ENCODE data around the gene C1QTNF4.
A peak's percentile ranks its signal among the peaks of the same experiment; 100 is the strongest.

C1QTNF4 gene

DNA sequence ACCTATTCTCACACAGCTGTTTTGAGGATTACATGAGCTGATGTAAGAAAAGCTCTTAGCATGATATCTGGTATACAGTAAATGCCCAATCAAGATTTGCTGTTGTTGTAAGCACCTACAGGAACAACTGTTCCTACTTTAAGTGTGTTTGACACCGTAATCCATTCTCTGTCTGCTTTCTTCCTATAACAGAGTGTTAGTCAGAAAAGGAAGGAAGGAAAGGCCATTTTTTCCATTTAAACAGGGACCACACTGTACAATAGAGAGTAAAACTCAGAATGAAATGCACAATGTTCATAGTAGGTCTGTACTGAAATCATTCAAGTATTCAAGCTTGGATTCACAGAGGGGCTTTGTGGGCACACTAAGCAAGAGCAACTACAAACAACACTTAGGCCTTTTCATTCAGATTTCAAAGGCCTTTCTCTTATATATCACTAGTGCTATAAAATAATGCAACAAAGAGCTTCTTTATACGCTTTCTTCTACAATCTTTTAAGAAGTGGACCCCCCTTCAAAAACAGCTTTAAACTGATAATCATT is 26.7 kb upstream of the C1QTNF4 start:
- no peak overlapping the region for H2AFZ ChIP-seq (ENCODE audit: low read length)
- no peak overlapping the region for H3K9ac ChIP-seq (ENCODE audit: low read length)
- H3K27me3 ChIP-seq (ENCODE audit: insufficient read depth, low read length): no peaks in the 10 kb centered on the region
- no peak for TF ChIP-seq EZH2 (IDR thresholded peaks at IDR 0.05; ENCODE audit: borderline replicate concordance, low read length)
- TF ChIP-seq, protein P1, sequence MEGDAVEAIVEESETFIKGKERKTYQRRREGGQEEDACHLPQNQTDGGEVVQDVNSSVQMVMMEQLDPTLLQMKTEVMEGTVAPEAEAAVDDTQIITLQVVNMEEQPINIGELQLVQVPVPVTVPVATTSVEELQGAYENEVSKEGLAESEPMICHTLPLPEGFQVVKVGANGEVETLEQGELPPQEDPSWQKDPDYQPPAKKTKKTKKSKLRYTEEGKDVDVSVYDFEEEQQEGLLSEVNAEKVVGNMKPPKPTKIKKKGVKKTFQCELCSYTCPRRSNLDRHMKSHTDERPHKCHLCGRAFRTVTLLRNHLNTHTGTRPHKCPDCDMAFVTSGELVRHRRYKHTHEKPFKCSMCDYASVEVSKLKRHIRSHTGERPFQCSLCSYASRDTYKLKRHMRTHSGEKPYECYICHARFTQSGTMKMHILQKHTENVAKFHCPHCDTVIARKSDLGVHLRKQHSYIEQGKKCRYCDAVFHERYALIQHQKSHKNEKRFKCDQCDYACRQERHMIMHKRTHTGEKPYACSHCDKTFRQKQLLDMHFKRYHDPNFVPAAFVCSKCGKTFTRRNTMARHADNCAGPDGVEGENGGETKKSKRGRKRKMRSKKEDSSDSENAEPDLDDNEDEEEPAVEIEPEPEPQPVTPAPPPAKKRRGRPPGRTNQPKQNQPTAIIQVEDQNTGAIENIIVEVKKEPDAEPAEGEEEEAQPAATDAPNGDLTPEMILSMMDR (IDR thresholded peaks at IDR 0.05; ENCODE audit: low read length): no peak
- H3K79me2 ChIP-seq (ENCODE audit: insufficient read depth, low read length): no peaks in the 10 kb centered on the region
- H4K20me1 ChIP-seq (ENCODE audit: insufficient read depth, low read length): no peaks in the 10 kb centered on the region
- no peak overlapping the region for H3K4me3 ChIP-seq (ENCODE audit: low read depth, low read length, poor library complexity, severe bottlenecking)
- H3K9me2 ChIP-seq (ENCODE audit: low read depth, low read length): no peaks in the 10 kb centered on the region
- H3K4me2 ChIP-seq (ENCODE audit: low read length): no peak overlapping the region
- H3K36me3 ChIP-seq (ENCODE audit: insufficient read depth, low read length): peaks cover 72% of the 10 kb centered on the region
- H3K4me1 ChIP-seq (ENCODE audit: insufficient read depth, low read length, severe bottlenecking): no peaks in the 10 kb centered on the region
- H3F3A ChIP-seq (ENCODE audit: insufficient read depth, low read length): no peaks in the 10 kb centered on the region
- H3K9me3 ChIP-seq (ENCODE audit: low read length): no peaks in the 10 kb centered on the region
- no peak overlapping the region for H3K27ac ChIP-seq (ENCODE audit: low read depth, low read length, poor library complexity, severe bottlenecking)

DNA sequence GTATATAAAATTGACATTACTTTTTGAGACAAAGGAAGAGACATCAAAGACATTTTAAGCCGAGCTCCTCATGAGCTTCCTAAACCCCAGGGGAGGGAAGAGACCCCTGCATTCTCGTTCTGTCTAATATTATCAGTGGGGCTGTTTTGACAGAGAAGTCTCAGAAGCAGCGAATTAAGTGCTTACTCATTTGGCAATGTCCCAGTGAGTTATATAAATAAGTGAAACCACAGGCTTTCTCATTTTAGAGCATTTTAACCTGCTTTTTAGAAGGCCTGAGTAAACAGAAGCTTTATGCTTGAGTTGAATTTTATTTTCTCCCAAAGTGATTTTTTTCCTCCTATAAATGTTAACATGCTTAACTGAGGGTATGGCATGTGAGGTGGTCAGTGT is 23.2 kb upstream of the C1QTNF4 start:
- no peak overlapping the region for H2AFZ ChIP-seq (ENCODE audit: low read length)
- no peaks in the 10 kb centered on the region for H4K20me1 ChIP-seq (ENCODE audit: insufficient read depth, low read length)
- H3K79me2 ChIP-seq (ENCODE audit: insufficient read depth, low read length): no peaks in the 10 kb centered on the region
- no peaks in the 10 kb centered on the region for H3K9me2 ChIP-seq (ENCODE audit: low read depth, low read length)
- H3F3A ChIP-seq (ENCODE audit: insufficient read depth, low read length): no peaks in the 10 kb centered on the region
- no peak overlapping the region for H3K9ac ChIP-seq (ENCODE audit: low read length)
- H3K36me3 ChIP-seq (ENCODE audit: insufficient read depth, low read length): peaks cover 42% of the 10 kb centered on the region
- TF ChIP-seq, protein P1 (IDR thresholded peaks at IDR 0.05; ENCODE audit: low read length): no peak
- TF ChIP-seq EZH2 (IDR thresholded peaks at IDR 0.05; ENCODE audit: borderline replicate concordance, low read length): no peak
- H3K27me3 ChIP-seq (ENCODE audit: insufficient read depth, low read length): no peaks in the 10 kb centered on the region
- H3K4me3 ChIP-seq (ENCODE audit: low read depth, low read length, poor library complexity, severe bottlenecking): no peak overlapping the region
- no peaks in the 10 kb centered on the region for H3K9me3 ChIP-seq (ENCODE audit: low read length)
- no peak overlapping the region for H3K27ac ChIP-seq (ENCODE audit: low read depth, low read length, poor library complexity, severe bottlenecking)
- no peak overlapping the region for H3K4me2 ChIP-seq (ENCODE audit: low read length)
- H3K4me1 ChIP-seq (ENCODE audit: insufficient read depth, low read length, severe bottlenecking): no peaks in the 10 kb centered on the region

DNA sequence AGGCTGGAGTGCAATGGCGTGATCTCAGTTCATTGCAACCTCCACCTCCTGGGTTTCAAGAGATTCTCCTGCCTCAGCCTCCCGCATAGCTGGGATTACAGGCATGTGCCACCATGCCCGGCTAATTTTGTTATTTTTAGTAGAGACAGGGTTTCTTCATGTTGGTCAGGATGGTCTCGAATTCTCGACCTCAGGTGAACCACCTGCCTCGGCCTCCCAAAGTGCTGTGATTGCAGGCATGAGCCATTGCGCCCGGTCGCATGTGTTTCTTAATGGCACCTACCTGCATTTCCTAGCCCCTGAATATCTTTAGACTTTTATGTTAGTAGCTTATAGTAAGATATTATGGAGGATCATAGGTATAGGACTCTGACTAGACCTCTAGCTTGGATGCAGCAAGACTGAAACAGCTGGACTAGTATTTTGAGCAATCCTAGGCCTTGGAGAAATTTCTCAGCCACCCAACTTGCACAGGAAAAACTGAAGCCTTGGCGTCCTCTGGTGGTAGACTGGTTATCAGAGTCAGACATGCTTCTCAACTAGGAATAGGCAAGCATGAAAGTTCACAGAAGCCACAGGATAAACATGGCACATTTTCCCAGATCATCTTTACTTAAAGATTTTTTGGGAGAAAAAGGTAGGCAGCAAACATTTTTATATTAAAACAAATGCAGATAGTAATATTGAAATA is 22.7 kb upstream of the C1QTNF4 start:
- Histone ChIP-seq H3K4me1 (ENCODE audit: insufficient read depth, low read length, severe bottlenecking) (peaks cover 3% of the 10 kb centered on the region), H4K20me1 (ENCODE audit: insufficient read depth, low read length) (no peaks in the 10 kb centered on the region), H3K4me2 (ENCODE audit: low read length) (no peak overlapping the region), H2AFZ (ENCODE audit: low read length) (no peak overlapping the region), H3K9ac (ENCODE audit: low read length) (no peak overlapping the region), H3F3A (ENCODE audit: insufficient read depth, low read length) (no peaks in the 10 kb centered on the region), H3K27me3 (ENCODE audit: insufficient read depth, low read length) (no peaks in the 10 kb centered on the region), H3K36me3 (ENCODE audit: insufficient read depth, low read length) (peaks cover 37% of the 10 kb centered on the region), H3K9me3 (ENCODE audit: low read length) (no peaks in the 10 kb centered on the region), H3K79me2 (ENCODE audit: insufficient read depth, low read length) (no peaks in the 10 kb centered on the region), H3K27ac (ENCODE audit: low read depth, low read length, poor library complexity, severe bottlenecking) (no peak overlapping the region), H3K4me3 (ENCODE audit: low read depth, low read length, poor library complexity, severe bottlenecking) (no peak overlapping the region), H3K9me2 (ENCODE audit: low read depth, low read length) (no peaks in the 10 kb centered on the region)
- TF ChIP-seq, protein P1 (IDR thresholded peaks at IDR 0.05; ENCODE audit: low read length): peak; percentile 76
- TF ChIP-seq EZH2 (IDR thresholded peaks at IDR 0.05; ENCODE audit: borderline replicate concordance, low read length): no peak
